ENCODE results near the gene LRRC8A. TPM values are rescaled to one million over a fixed set of nuclear protein-coding genes. Genes with fewer than 3 reads are reported as not detected.
"Not testable (repeated sequence)": the region's sequence is repeated elsewhere in the genome, so short reads cannot be mapped to it uniquely, and the experiment has no call there.

LRRC8A gene
- total and polyA plus RNA-seq, 11 donors: 15.8 to 76.4 (median 28.8) TPM

DNA sequence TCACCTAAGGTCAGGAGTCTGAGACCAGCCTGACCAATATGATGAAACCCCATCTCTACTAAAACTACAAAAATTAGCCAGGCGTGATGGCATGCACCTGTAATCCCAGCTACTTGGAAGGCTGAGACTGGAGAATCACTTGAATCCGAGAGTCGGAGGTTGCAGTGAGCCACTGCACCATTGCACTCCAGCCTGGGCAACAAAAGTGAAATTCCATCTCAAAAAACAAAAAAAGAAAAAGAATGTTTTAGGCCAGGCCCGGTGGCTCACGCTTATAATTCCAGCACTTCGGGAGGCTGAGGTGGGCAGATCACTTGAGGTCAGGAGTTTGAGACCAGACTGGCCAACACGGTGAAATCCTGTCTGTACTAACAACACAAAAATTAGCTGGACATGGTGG lies 23.5 kb upstream of the LRRC8A start:
- H3K4me1 ChIP-seq: peaks cover 0 to 16% (median under 1%) of the 10 kb centered on the region in 12 donors
- H3K4me3 ChIP-seq, ATAC-seq, DNase-seq, H3K36me3 ChIP-seq, H3K27me3 ChIP-seq, H3K27ac ChIP-seq, H3K9me3 ChIP-seq: not testable (repeated sequence)
- intact Hi-C loops (cut with DNase I): loop anchor here in 3 of 10 donors (10.0 kb wide), 1 partner anchor 146 kb away; no protein-coding TSS in a partner anchor
- WGBS, 4 donors: 93 to 98% (median 95%) methylated on average over 7 of the region's 7 CpGs

GRCh38 chr9:128860937-128861336 lies 21.0 kb upstream of the LRRC8A start:
- peaks cover 0 to 19% (median 3%) of the 10 kb centered on the region in 12 donors for H3K4me1 ChIP-seq
- no peak overlapping the region for H3K4me3 ChIP-seq
- no peaks in the 10 kb centered on the region for H3K9me3 ChIP-seq
- H3K36me3 ChIP-seq: no peaks in the 10 kb centered on the region
- H3K27ac ChIP-seq: no peak overlapping the region
- intact Hi-C loops (cut with DNase I): loop anchor here in 1 of 10 donors (5.0 kb wide), 1 partner anchor 166 kb away; the partner anchor contains the start of gene SH3GLB2
- DNase-seq: no peak
- TF ChIP-seq, protein P1, sequence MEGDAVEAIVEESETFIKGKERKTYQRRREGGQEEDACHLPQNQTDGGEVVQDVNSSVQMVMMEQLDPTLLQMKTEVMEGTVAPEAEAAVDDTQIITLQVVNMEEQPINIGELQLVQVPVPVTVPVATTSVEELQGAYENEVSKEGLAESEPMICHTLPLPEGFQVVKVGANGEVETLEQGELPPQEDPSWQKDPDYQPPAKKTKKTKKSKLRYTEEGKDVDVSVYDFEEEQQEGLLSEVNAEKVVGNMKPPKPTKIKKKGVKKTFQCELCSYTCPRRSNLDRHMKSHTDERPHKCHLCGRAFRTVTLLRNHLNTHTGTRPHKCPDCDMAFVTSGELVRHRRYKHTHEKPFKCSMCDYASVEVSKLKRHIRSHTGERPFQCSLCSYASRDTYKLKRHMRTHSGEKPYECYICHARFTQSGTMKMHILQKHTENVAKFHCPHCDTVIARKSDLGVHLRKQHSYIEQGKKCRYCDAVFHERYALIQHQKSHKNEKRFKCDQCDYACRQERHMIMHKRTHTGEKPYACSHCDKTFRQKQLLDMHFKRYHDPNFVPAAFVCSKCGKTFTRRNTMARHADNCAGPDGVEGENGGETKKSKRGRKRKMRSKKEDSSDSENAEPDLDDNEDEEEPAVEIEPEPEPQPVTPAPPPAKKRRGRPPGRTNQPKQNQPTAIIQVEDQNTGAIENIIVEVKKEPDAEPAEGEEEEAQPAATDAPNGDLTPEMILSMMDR (IDR thresholded peaks at IDR 0.05): no peak
- TF ChIP-seq POLR2A (IDR thresholded peaks at IDR 0.05): no peak
- 85 to 89% (median 86%) methylated on average over 5 of the region's 5 CpGs for WGBS, 4 donors
- no peaks in the 10 kb centered on the region for H3K27me3 ChIP-seq
- ATAC-seq: no peak

GRCh38 chr9:128861501-128861900 lies 20.4 kb upstream of the LRRC8A start:
- intact Hi-C loops (cut with DNase I): loop anchor here in 1 of 10 donors (5.0 kb wide), 1 partner anchor 166 kb away; the partner anchor contains the start of gene SH3GLB2
- H3K27me3 ChIP-seq: no peaks in the 10 kb centered on the region
- 80 to 99% (median 89%) methylated on average over 5 to 6 of the region's 6 CpGs for WGBS, 4 donors
- ATAC-seq (peak in 1 of 4 donors; percentile 14), DNase-seq (no peak)
- no peak overlapping the region for H3K4me3 ChIP-seq
- peaks cover 0 to 19% (median 3%) of the 10 kb centered on the region in 12 donors for H3K4me1 ChIP-seq
- TF ChIP-seq POLR2A (IDR thresholded peaks at IDR 0.05): no peak
- TF ChIP-seq, protein P1 (IDR thresholded peaks at IDR 0.05): no peak
- no peak overlapping the region for H3K27ac ChIP-seq
- no peaks in the 10 kb centered on the region for H3K9me3 ChIP-seq
- no peaks in the 10 kb centered on the region for H3K36me3 ChIP-seq

GRCh38 chr9:128862401-128862851 lies 19.5 kb upstream of the LRRC8A start:
- Histone ChIP-seq H3K27me3 (no peaks in the 10 kb centered on the region), H3K27ac (peak overlapping the region in 1 of 12 donors; percentile 9), H3K9me3 (no peaks in the 10 kb centered on the region), H3K4me3 (no peak overlapping the region), H3K36me3 (no peaks in the 10 kb centered on the region), H3K4me1 (peaks cover 0 to 19% (median 3%) of the 10 kb centered on the region in 12 donors)
- no peak for DNase-seq
- WGBS, 4 donors: 68 to 92% (median 80%) methylated on average over 4 to 6 of the region's 6 CpGs
- ATAC-seq: peak; percentile 35 to 68 (median 53)
- intact Hi-C loops (cut with DNase I): loop anchor here in 7 of 10 donors (2.0 to 5.0 kb wide), 2 partner anchors 66 to 165 kb away; partner anchors contain the start of gene SH3GLB2 (in 1 of the 7)
- TF ChIP-seq POLR2A (IDR thresholded peaks at IDR 0.05): no peak
- TF ChIP-seq, protein P1 (IDR thresholded peaks at IDR 0.05): no peak

Measured in heart left ventricle (tissue), 16 donors.